ENCODE measurements around the gene INTS7. TPM values are rescaled to one million over a fixed set of nuclear protein-coding genes. Genes with fewer than 3 reads are reported as not detected.

INTS7 gene
- polyA plus RNA-seq, 3 donors = 6.1 to 10.7 (median 7.6) TPM

DNA sequence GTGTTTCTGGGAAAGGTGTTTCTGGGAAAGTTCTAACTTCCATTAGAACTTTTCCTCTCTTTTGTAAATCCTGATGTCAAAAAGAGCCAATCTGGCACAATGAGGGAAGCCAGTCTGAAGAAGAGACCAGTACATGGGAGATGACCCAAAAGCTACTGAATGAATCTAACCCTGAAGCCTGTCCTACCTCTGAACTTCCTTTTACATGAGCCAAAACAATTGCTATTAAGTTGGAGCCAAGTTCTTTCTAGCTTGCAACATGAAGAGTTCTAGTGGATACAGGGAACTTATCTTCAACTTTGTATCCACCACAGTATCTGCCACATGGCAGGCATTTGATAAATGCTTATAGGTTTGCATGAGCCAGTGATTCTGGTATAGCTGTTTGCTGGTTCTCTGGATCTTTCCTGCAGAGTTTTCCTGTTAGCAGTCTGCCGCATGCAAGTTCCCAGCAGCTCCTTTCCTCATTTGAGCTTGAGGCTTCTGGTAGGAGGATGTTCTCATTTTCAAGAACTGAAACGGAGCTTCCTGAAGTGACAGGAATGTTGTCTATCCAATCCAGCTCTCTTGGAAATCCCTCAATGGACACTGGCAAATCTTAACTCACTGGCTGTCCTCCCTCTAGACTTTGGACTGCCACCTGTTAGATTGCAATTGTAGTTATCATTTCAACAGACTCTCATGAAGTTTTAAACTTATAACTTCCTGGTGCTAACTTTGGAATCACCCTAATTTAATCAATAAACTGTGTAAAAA, 131.7 kb downstream of the INTS7 start:
- peaks cover 0 to 17% (median 8%) of the 10 kb centered on the region in 7 donors for H3K9me3 Mint-ChIP-seq
- H3K27me3 ChIP-seq (ENCODE audit: control insufficient read depth in 2 of 2, insufficient read depth in 2 of 2, low read length in 2 of 2) = no peaks in the 10 kb centered on the region
- H3K9me3 ChIP-seq (replicated peaks in 1 of 2; ENCODE audit: control insufficient read depth in 1 of 2, insufficient read depth in 1 of 2, low read length in 2 of 2) = peaks cover 0 to 17% of the 10 kb centered on the region in 2 donors
- H4K20me1 ChIP-seq (ENCODE audit: insufficient read depth, low read length) = no peaks in the 10 kb centered on the region
- no peak overlapping the region for H3K4me3 Mint-ChIP-seq
- DNase-seq = no peak
- H3K4me2 ChIP-seq (replicated peaks; ENCODE audit: extremely low read depth, low read length, poor library complexity, severe bottlenecking) = no peak overlapping the region
- no peak overlapping the region for H3K27ac ChIP-seq (ENCODE audit: low read depth in 1 of 2, low read length in 2 of 2)
- no peaks in the 10 kb centered on the region for H3K27me3 Mint-ChIP-seq (ENCODE audit: low read depth in 3 of 3)
- no peaks in the 10 kb centered on the region for H3K79me2 ChIP-seq (ENCODE audit: insufficient read depth, low read length)
- TF ChIP-seq, protein P1, sequence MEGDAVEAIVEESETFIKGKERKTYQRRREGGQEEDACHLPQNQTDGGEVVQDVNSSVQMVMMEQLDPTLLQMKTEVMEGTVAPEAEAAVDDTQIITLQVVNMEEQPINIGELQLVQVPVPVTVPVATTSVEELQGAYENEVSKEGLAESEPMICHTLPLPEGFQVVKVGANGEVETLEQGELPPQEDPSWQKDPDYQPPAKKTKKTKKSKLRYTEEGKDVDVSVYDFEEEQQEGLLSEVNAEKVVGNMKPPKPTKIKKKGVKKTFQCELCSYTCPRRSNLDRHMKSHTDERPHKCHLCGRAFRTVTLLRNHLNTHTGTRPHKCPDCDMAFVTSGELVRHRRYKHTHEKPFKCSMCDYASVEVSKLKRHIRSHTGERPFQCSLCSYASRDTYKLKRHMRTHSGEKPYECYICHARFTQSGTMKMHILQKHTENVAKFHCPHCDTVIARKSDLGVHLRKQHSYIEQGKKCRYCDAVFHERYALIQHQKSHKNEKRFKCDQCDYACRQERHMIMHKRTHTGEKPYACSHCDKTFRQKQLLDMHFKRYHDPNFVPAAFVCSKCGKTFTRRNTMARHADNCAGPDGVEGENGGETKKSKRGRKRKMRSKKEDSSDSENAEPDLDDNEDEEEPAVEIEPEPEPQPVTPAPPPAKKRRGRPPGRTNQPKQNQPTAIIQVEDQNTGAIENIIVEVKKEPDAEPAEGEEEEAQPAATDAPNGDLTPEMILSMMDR (IDR thresholded peaks at IDR 0.05) = no peak
- H3K4me1 Mint-ChIP-seq = peaks cover 12% of the 10 kb centered on the region
- peak overlapping the region in 1 of 7 donors; percentile 21 for H3K27ac Mint-ChIP-seq
- intact Hi-C loops (cut with micrococcal nuclease) = no loop called here
- H3K9ac ChIP-seq (ENCODE audit: insufficient read depth, low read length, poor library complexity, severe bottlenecking) = no peak overlapping the region
- 80% methylated on average over 1 of the region's 2 CpGs for WGBS (ENCODE audit: insufficient coverage)
- no peaks in the 10 kb centered on the region for H3K36me3 ChIP-seq (replicated peaks in 1 of 2; ENCODE audit: control insufficient read depth in 1 of 2, insufficient read depth in 2 of 2, low read length in 2 of 2)
- H3K36me3 Mint-ChIP-seq = peaks cover 2% of the 10 kb centered on the region in 2 donors
- peaks cover 6 to 10% of the 10 kb centered on the region in 2 donors for H3K4me1 ChIP-seq (ENCODE audit: control insufficient read depth in 1 of 2, insufficient read depth in 2 of 2, low read length in 2 of 2)
- H2AFZ ChIP-seq (ENCODE audit: insufficient read depth, low read depth, low read length, poor library complexity, severe bottlenecking) = no peak overlapping the region
- no peak overlapping the region for H3K4me3 ChIP-seq (replicated peaks in 1 of 3; ENCODE audit: low read depth in 2 of 3, low read length in 3 of 3)

DNA sequence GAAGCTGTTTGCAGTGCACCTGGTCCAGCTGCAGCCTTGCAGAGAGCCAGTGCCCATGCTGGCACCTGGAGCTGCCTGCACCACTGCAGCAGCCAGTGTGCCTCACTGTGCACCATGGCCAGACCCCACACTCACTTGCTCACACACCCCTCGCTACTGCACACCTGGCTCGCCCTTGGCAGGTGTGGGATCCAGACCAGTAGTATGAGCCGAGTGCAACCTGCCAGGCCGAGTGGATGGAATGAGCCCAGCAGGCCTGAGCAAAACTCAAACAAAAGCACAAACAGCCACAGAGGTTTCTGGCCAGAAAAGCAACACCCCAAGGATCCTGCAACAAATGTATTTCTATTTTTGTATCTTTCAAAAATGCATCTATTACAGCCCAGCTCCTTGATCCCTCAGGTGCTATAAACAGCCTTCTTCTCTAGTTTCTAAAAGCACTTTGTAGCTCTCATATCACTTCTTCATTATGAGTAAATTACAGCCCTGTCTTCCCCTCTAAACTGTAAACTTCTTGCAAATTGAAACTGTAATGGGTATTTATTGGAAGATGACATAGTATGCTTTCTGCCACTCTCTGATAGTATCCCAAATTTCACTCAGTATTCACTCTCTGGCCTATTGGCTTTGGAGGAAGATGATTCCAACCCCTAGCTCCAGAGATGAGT, 132.6 kb downstream of the INTS7 start:
- no peak overlapping the region for H3K4me3 Mint-ChIP-seq
- 100% methylated on average over 3 of the region's 4 CpGs for WGBS (ENCODE audit: insufficient coverage)
- H3K27ac Mint-ChIP-seq = no peak overlapping the region

More for the DNA sequence above, 132.6 kb downstream of the INTS7 start:
- Mint-ChIP-seq H3K36me3 (peaks cover 2% of the 10 kb centered on the region in 2 donors), H3K9me3 (peaks cover 0 to 17% (median 8%) of the 10 kb centered on the region in 7 donors), H3K27me3 (ENCODE audit: low read depth in 3 of 3) (no peaks in the 10 kb centered on the region), H3K4me1 (peaks cover 4% of the 10 kb centered on the region)
- Histone ChIP-seq H4K20me1 (ENCODE audit: insufficient read depth, low read length) (no peaks in the 10 kb centered on the region), H3K4me2 (replicated peaks; ENCODE audit: extremely low read depth, low read length, poor library complexity, severe bottlenecking) (no peak overlapping the region), H3K27me3 (ENCODE audit: control insufficient read depth in 2 of 2, insufficient read depth in 2 of 2, low read length in 2 of 2) (no peaks in the 10 kb centered on the region), H3K4me3 (replicated peaks in 1 of 3; ENCODE audit: low read depth in 2 of 3, low read length in 3 of 3) (no peak overlapping the region), H3K4me1 (ENCODE audit: control insufficient read depth in 1 of 2, insufficient read depth in 2 of 2, low read length in 2 of 2) (peaks cover 0 to under 1% of the 10 kb centered on the region in 2 donors), H3K36me3 (replicated peaks in 1 of 2; ENCODE audit: control insufficient read depth in 1 of 2, insufficient read depth in 2 of 2, low read length in 2 of 2) (no peaks in the 10 kb centered on the region), H3K27ac (ENCODE audit: low read depth in 1 of 2, low read length in 2 of 2) (no peak overlapping the region), H3K9ac (ENCODE audit: insufficient read depth, low read length, poor library complexity, severe bottlenecking) (no peak overlapping the region), H3K9me3 (replicated peaks in 1 of 2; ENCODE audit: control insufficient read depth in 1 of 2, insufficient read depth in 1 of 2, low read length in 2 of 2) (peaks cover 0 to 17% of the 10 kb centered on the region in 2 donors), H2AFZ (ENCODE audit: insufficient read depth, low read depth, low read length, poor library complexity, severe bottlenecking) (no peak overlapping the region), H3K79me2 (ENCODE audit: insufficient read depth, low read length) (no peaks in the 10 kb centered on the region)
- TF ChIP-seq, protein P1 (IDR thresholded peaks at IDR 0.05) = no peak
- no peak for DNase-seq
- intact Hi-C loops (cut with micrococcal nuclease) = no loop called here

Measured in CD14-positive monocyte (primary cell).